Esophagus (tissue), 2 donors: Measurements from ENCODE around the gene CMSS1. TPM values are rescaled to one million over a fixed set of nuclear protein-coding genes. Genes with fewer than 3 reads are reported as not detected.

Experiments used
- H3K27ac ChIP-seq, 2 donors: one replicate each; pipeline ENCODE4 v1.5.1; 2013; ENCODE audit warnings: low read depth in 2 of 2, mild to moderate bottlenecking in 2 of 2, inconsistent platforms in 1 of 2, low read length in 1 of 2, moderate library complexity in 1 of 2
- H3K27me3 ChIP-seq, 2 donors: one replicate each; pipeline ENCODE4 v1.6.1; 2013; ENCODE audit warnings: low read length in 2 of 2, control low read depth in 1 of 2, mild to moderate bottlenecking in 1 of 2; ENCODE audit not compliant: insufficient read depth in 2 of 2, control insufficient read depth in 1 of 2
- H3K36me3 ChIP-seq, 2 donors: one replicate each; pipeline ENCODE4 v1.6.1; 2013; ENCODE audit warnings: low read length in 1 of 2; ENCODE audit not compliant: control insufficient read depth in 2 of 2, insufficient read depth in 2 of 2
- H3K4me1 ChIP-seq, 2 donors: one replicate each; pipeline ENCODE4 v1.6.1; 2013; ENCODE audit warnings: low read length in 1 of 2; ENCODE audit not compliant: control insufficient read depth in 2 of 2, insufficient read depth in 2 of 2
- H3K4me3 ChIP-seq, 2 donors: one replicate each; pipeline ENCODE4 v1.5.1; 2013; ENCODE audit warnings: low read length in 2 of 2, mild to moderate bottlenecking in 2 of 2, low read depth in 1 of 2, moderate library complexity in 1 of 2
- H3K9me3 ChIP-seq, 2 donors: one replicate each; pipeline ENCODE4 v1.6.1; 2013; ENCODE audit warnings: mild to moderate bottlenecking in 2 of 2, low read depth in 1 of 2, low read length in 1 of 2, moderate library complexity in 1 of 2; ENCODE audit not compliant: control insufficient read depth in 2 of 2, insufficient read depth in 1 of 2
- WGBS, 2 donors: extraction: QIAGEN DNeasy Blood & Tissue Kit; methylation state at CpG; one replicate each; pipeline ENCODE4 v1.1.7; 2013; 5-methylcytosine and 5-hydroxymethylcytosine counted together
- polyA plus RNA-seq, 2 donors: library from polyadenylated mRNA; stranded (reverse); fragments of 200-250 nt; gene quantifications; one replicate each; pipeline ENCODE4 v1.2.3, GENCODE V29; 2013
- donor health status: healthy with polysubstance abuse.
- donor health status: Bipolar disorder and iron deficiency.

The CMSS1 gene
- polyA plus RNA-seq, 2 donors = 15.5 to 17.9 TPM

GRCh38 chr3:99857278-99857677 is 39.6 kb downstream of the CMSS1 start:
- Histone ChIP-seq H3K27me3 (no peaks in the 10 kb centered on the region), H3K4me3 (no peak overlapping the region), H3K4me1 (peaks cover 0 to 2% of the 10 kb centered on the region in 2 donors), H3K9me3 (no peaks in the 10 kb centered on the region), H3K27ac (no peak overlapping the region), H3K36me3 (peaks cover 0 to 4% of the 10 kb centered on the region in 2 donors)
- 54 to 68% methylated on average over 1 of the region's 1 CpG for WGBS, 2 donors

- Histone ChIP-seq H3K9me3 (no peaks in the 10 kb centered on the region), H3K4me3 (no peak overlapping the region), H3K27ac (no peak overlapping the region), H3K36me3 (peaks cover 0 to 4% of the 10 kb centered on the region in 2 donors), H3K27me3 (no peaks in the 10 kb centered on the region), H3K4me1 (peaks cover 2% of the 10 kb centered on the region in 2 donors)
- WGBS, 2 donors = 75 to 86% methylated on average over 2 of the region's 2 CpGs
Observed at GRCh38 chr3:99858469-99858868, 40.8 kb downstream of the CMSS1 start.

- Histone ChIP-seq H3K4me1 (peaks cover 2% of the 10 kb centered on the region in 2 donors), H3K27ac (no peak overlapping the region), H3K27me3 (no peaks in the 10 kb centered on the region), H3K4me3 (no peak overlapping the region), H3K9me3 (no peaks in the 10 kb centered on the region), H3K36me3 (no peaks in the 10 kb centered on the region)
- WGBS, 2 donors = 53 to 58% methylated on average over 1 of the region's 1 CpG
Observed at GRCh38 chr3:99859825-99860224, 42.2 kb downstream of the CMSS1 start.

DNA sequence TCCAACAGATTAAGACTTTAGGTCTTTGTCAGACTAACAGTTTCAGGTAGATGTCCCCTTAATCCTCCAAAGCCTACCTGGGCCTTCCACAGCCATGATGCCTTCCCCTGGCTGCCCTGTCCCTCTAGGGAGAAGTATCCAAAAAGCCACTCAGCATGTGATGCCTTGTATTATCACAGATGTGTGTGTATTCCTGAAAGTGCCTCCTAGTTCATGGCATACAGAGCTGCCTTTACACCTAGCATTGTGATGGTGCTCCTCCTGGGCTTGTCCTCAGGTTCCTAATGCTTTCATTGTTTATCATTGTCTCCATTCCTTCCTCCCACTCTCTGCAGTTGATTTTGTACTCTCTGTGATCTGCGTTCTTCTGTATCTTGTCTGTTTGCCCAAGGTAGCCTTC is 43.6 kb downstream of the CMSS1 start:
- H3K36me3 ChIP-seq = no peaks in the 10 kb centered on the region
- peaks cover 2% of the 10 kb centered on the region in 2 donors for H3K4me1 ChIP-seq
- no peaks in the 10 kb centered on the region for H3K27me3 ChIP-seq
- WGBS, 2 donors = 83 to 88% methylated on average over 1 of the region's 1 CpG
- no peak overlapping the region for H3K4me3 ChIP-seq
- peak overlapping the region in 1 of 2 donors; percentile 33 for H3K27ac ChIP-seq
- H3K9me3 ChIP-seq = no peaks in the 10 kb centered on the region

- Histone ChIP-seq H3K27ac (no peak overlapping the region), H3K4me1 (peaks cover 2% of the 10 kb centered on the region in 2 donors), H3K27me3 (no peaks in the 10 kb centered on the region), H3K4me3 (no peak overlapping the region), H3K36me3 (no peaks in the 10 kb centered on the region), H3K9me3 (no peaks in the 10 kb centered on the region)
- WGBS, 2 donors = 79 to 85% methylated on average over 2 of the region's 2 CpGs
Observed at GRCh38 chr3:99862208-99862607, 44.5 kb downstream of the CMSS1 start.

DNA sequence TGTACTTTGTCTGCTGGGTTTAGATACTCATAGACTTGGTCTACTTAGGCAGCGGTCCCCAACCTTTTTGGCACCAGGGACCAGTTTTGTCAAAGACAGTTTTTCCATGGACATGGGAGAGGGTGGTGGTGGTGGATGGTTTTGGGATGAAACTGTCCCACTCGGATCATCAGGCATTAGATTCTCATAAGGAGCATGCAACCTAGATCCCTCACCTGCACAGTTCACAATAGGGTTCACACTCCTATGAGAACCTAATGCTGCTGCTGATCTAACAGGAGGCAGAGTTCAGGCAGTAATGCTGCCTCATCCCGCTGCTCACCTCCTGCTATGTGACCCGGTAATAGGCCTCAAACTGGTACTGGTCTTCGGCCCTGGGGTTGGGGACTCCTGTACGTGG is 45.3 kb downstream of the CMSS1 start:
- Histone ChIP-seq H3K27ac (no peak overlapping the region), H3K4me3 (no peak overlapping the region), H3K4me1 (peaks cover 2% of the 10 kb centered on the region in 2 donors), H3K9me3 (no peaks in the 10 kb centered on the region), H3K36me3 (no peaks in the 10 kb centered on the region), H3K27me3 (no peaks in the 10 kb centered on the region)
- WGBS, 2 donors = 85 to 88% methylated on average over 6 of the region's 6 CpGs

DNA sequence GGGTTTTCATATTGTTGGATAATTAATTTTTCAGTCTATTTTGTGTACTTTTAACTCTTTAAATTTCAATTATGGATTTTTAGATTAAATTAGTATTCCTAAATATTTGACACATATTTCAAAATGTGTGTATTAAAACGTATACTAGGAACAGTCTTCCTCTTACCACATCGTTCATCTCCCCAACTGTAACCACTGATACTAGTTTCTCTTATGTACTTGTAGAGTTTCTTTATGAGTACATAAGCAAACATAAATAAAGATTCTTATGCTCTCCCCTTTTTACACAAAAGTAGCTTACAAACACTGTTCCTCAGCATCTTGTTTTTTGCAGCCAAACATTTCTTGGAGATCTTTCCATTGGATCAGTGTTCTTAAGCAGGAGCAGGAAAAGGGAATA is 45.9 kb downstream of the CMSS1 start:
- H3K4me1 ChIP-seq = peaks cover 2% of the 10 kb centered on the region in 2 donors
- no peaks in the 10 kb centered on the region for H3K9me3 ChIP-seq
- H3K36me3 ChIP-seq = no peaks in the 10 kb centered on the region
- no peak overlapping the region for H3K27ac ChIP-seq
- 74 to 75% methylated on average over 2 of the region's 2 CpGs for WGBS, 2 donors
- H3K27me3 ChIP-seq = no peaks in the 10 kb centered on the region
- H3K4me3 ChIP-seq = no peak overlapping the region

DNA sequence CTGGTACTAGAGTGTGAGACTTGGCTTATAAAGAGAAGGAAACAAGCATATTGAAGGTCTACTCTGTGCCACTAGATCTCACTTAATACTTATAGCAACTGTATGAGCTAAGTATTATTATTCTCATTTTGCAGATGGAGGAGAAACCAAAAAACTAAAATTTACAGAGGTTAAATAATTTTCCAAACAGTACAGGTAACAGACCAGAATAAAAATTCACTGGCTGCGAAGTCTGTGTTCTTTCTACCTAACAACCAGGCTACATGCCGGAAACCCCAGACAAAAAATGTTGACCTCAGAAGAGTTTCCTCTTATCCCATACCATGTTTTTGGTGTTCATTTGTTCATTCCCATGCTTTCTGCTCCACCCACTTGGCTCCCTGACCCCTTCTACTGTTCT is 46.6 kb downstream of the CMSS1 start:
- 96% methylated on average over 2 of the region's 2 CpGs for WGBS, 2 donors

DNA sequence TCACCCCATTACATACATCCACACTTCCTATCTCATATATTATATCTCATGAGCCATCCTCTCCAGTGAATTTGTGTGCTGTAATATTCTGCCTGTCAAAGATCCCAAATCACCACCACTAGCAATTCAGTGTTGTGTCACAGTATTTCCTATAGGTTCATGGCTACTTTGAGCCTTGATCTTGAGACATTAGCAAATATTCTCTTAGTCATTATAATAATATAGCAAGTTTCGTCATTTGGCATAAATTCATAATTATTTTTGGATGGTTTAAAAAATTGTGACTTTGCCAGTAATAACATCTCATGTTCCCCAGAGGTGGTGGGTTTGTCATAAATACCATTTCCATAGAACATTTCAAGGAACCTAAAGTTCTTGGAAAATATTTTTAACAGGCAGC is 47.7 kb downstream of the CMSS1 start:
- Histone ChIP-seq H3K4me3 (no peak overlapping the region), H3K27ac (no peak overlapping the region), H3K4me1 (peaks cover 2% of the 10 kb centered on the region in 2 donors), H3K27me3 (no peaks in the 10 kb centered on the region), H3K36me3 (no peaks in the 10 kb centered on the region), H3K9me3 (no peaks in the 10 kb centered on the region)
- 73 to 78% methylated on average over 1 of the region's 1 CpG for WGBS, 2 donors

More for the DNA sequence above, 46.6 kb downstream of the CMSS1 start:
- Histone ChIP-seq H3K27me3 (no peaks in the 10 kb centered on the region), H3K4me3 (no peak overlapping the region), H3K9me3 (no peaks in the 10 kb centered on the region), H3K4me1 (peaks cover 2% of the 10 kb centered on the region in 2 donors), H3K36me3 (no peaks in the 10 kb centered on the region), H3K27ac (no peak overlapping the region)

GRCh38 chr3:99866261-99866761 is 48.6 kb downstream of the CMSS1 start:
- H3K9me3 ChIP-seq = no peaks in the 10 kb centered on the region
- no peak overlapping the region for H3K4me3 ChIP-seq
- no peaks in the 10 kb centered on the region for H3K36me3 ChIP-seq
- peaks cover 2% of the 10 kb centered on the region in 2 donors for H3K4me1 ChIP-seq
- 46 to 48% methylated on average over 3 of the region's 3 CpGs for WGBS, 2 donors
- no peaks in the 10 kb centered on the region for H3K27me3 ChIP-seq
- H3K27ac ChIP-seq = no peak overlapping the region
